GM18951 (cell line): ENCODE measurements around the gene CAPZB.
A peak's percentile ranks its signal among the peaks of the same experiment; 100 is the strongest.
"Not testable (repeated sequence)": the region's sequence is repeated elsewhere in the genome, so short reads cannot be mapped to it uniquely, and the experiment has no call there.

Experiments
- POLR2A ChIP-seq: IDR thresholded peaks from 4 replicates; pipeline ENCODE4 v1.6.1; 2011; ENCODE audit warnings: mild to moderate bottlenecking; ENCODE audit not compliant: insufficient read length, insufficient read depth; ENCODE audit errors: extremely low read depth
- in situ Hi-C: fragments of 300-500 bp; cut with MboI; formaldehyde crosslinking; loops from one replicate; pipeline ENCODE4 v1.12.0; 2022; ENCODE audit warnings: low sequenced_read_pairs, mixed read lengths, inconsistent platforms; ENCODE audit not compliant: unreplicated experiment

The CAPZB gene

GRCh38 chr1:19485362-19486187 is at the start of gene CAPZB:
Gene CAPZB (minus strand): TSS chr1:19485539. CDS start chr1:19485438, 101 bp downstream.
- peak; percentile 88 for TF ChIP-seq POLR2A
- in situ Hi-C loops, result no loop called here

DNA sequence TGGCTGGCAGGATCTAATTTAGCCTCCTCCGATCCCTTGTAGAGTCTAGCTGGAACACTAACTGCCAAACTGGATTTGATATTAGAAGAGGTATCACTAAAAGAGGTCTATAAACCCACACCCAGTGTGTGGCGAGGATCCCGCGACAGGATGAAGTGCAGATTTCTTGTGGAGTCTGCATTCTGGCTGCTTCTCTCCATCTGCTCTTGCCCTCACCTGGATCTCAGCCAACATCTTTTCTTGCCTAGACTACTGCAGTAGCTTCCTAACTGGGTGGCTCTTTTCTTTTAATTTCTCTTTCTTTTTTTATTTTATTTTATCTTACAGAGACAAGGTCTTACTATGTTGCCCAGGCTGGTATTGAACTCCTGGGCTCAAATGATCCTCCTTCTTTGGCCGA is 48.9 kb upstream of the CAPZB start:
- TF ChIP-seq POLR2A, result no peak
- in situ Hi-C loops, result no loop called here

GRCh38 chr1:19533626-19534025 is 48.3 kb upstream of the CAPZB start:
- TF ChIP-seq POLR2A, result no peak
- in situ Hi-C loops, result no loop called here

DNA sequence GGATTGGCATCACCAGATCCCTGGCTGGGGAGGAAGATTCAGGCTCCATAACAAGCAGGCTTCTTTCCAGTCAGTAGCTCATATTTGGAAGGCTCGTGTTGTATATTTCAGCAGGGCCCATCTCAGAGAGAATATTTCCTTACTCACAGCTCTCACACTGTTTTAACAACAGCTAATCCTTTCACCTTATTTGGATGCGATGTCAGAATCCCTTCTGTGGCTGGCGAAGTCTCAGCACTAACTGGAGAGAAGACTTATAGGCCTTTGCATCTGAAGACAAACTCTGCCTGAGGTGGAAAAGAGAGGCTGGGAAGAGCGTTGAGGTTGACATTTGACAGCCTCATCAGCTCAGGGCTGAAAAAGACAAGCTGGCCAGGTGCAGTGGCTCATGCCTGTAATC is 47.2 kb upstream of the CAPZB start:
- in situ Hi-C loops, result no loop called here
- no peak for TF ChIP-seq POLR2A

- in situ Hi-C loops, result no loop called here
- no peak for TF ChIP-seq POLR2A
These were observed 44.3 kb upstream of the CAPZB start for GRCh38 chr1:19529664-19530063.

DNA sequence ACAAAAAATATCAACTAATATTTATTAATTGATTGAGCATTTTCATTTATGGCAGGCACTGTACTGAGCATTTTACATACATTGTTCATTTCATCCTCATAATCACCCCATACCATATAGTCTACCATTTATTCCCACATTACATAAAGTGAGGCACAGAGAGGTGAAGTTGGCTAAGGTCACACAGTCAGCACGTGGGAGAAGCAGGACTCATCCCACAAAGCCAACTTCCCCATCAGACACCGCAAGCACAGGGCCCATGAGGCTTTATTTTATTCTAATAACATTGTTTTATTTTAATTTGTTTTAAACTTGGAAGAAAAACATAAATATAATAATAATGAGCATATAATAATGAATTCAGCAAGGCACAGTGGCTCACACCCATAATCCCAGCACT is 43.1 kb upstream of the CAPZB start:
- in situ Hi-C loops, result no loop called here
- no peak for TF ChIP-seq POLR2A

GRCh38 chr1:19525607-19526545 is 40.5 kb upstream of the CAPZB start:
- in situ Hi-C loops, result no loop called here
- no peak for TF ChIP-seq POLR2A

GRCh38 chr1:19524791-19525190 is 39.5 kb upstream of the CAPZB start:
- TF ChIP-seq POLR2A, result no peak
- in situ Hi-C loops, result no loop called here

DNA sequence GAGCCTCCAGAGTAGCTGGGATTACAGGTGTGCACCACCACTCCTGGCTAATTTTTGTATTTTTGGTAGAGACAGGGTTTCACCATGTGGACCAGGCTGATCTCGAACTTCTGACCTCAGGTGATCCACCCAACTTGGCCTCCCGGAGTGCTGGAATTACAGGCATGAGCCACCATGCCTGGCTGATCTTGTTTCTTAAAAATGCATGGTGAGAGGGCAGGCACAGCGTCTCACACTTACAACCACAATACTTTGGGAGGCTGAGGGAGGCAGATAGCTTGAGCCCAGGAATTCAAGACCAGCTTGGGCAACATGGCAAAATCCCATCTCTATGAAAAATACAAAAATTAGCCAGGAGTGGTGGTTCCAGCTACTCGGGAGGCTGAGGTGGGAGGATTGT is 37.2 kb upstream of the CAPZB start:
- in situ Hi-C loops, result not testable (repeated sequence)

DNA sequence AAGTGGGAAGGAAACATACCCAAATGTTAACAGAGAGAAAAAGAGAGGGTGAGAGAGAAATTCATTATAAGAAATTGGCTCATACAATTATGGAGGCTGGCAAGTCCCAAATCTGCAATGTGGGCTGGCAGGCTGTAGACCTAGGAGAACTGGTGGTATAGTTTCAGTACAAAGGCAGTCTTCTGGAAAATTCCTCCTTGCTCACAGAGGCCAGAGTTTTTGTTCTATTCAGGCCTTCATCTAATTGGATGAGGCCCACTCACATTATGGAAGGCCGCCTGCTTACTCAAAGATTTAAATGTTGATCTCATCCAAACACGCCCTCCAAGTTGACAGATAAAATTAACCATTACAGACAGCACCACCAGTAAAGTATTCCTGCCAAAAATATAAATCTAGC is 36.1 kb upstream of the CAPZB start:
- in situ Hi-C loops, result no loop called here

GRCh38 chr1:19517017-19517416 is 31.7 kb upstream of the CAPZB start:
- TF ChIP-seq POLR2A, result no peak
- in situ Hi-C loops, result no loop called here

More for the DNA sequence above, 36.1 kb upstream of the CAPZB start:
- TF ChIP-seq POLR2A, result no peak

- in situ Hi-C loops, result no loop called here
- no peak for TF ChIP-seq POLR2A
These were observed 29.9 kb upstream of the CAPZB start for GRCh38 chr1:19515201-19515600.

GRCh38 chr1:19514391-19514831 is 29.1 kb upstream of the CAPZB start:
- in situ Hi-C loops, result no loop called here
- TF ChIP-seq POLR2A, result no peak
